HepG2 (cell line): ENCODE results near the gene CDC42EP1. TPM values are rescaled to one million over a fixed set of nuclear protein-coding genes. Genes with fewer than 3 reads are reported as not detected.
A peak's percentile ranks its signal among the peaks of the same experiment; 100 is the strongest.

Experiments
- ATAC-seq: fragments of 200-7000 bp; cut with Tn5 transposase; 3 replicates; pipeline ENCODE4 v1.9.1; 2020; ENCODE audit warnings: mild to moderate bottlenecking, moderate library complexity
- BruUV-seq: library from RNA; stranded (reverse); fragments of 400-500 nt; replicated peaks from 2 replicates; lab custom pipeline; 2021; lab: Mats Ljungman, UMichigan
- CTCF ChIA-PET: fragments of 300-600 bp; formaldehyde crosslinking; extraction: SDS; loops from one replicate; lab custom pipeline; 2021; ENCODE audit warnings: low total read pairs, inconsistent platforms, low intra/inter-chr PET ratio; lab: Yijun Ruan, JAX
- POLR2A ChIA-PET: fragments of 350-600 bp; sonication (Branson Sonifier 250); formaldehyde crosslinking; loops from one replicate; lab custom pipeline; 2020; ENCODE audit warnings: antibody characterized with exemption, inconsistent platforms; lab: Yijun Ruan, JAX
- DNase-seq: peaks from one replicate; pipeline ENCODE4 v3.0.0-alpha.2; 2015; ENCODE audit warnings: low spot score
- FAIRE-seq: peaks from 3 replicates; lab custom pipeline; 2011; peaks lifted over from hg19 to GRCh38; lab: Jason Lieb, UNC
- H2AFZ ChIP-seq: one replicate; pipeline ENCODE4 v1.6.1; 2011; ENCODE audit warnings: low read length, inconsistent platforms
- H3K27ac ChIP-seq: fragments of 300-600 bp; 3 replicates; pipeline ENCODE4 v1.8.0; 2011; ENCODE audit warnings: mixed run types, mild to moderate bottlenecking, mixed read lengths, low read length, inconsistent platforms; ENCODE audit not compliant: insufficient read depth; ENCODE audit errors: extremely low read length
- H3K27me3 ChIP-seq, 2 experiments: fragments of 200-600 bp in 1 of 2; 2 replicates in 1 of 2; 3 replicates in 1 of 2; pipeline versions ENCODE4 v1.6.0 to v1.8.0; 2011; ENCODE audit warnings: low read length in 2 of 2, mild to moderate bottlenecking in 2 of 2, moderate library complexity in 2 of 2, inconsistent platforms in 1 of 2; ENCODE audit not compliant: insufficient read depth in 2 of 2, control insufficient read depth in 1 of 2
- H3K36me3 ChIP-seq, 2 experiments: fragments of 200-600 bp in 1 of 2; replicated peaks in 1 of 2; 2 replicates in 1 of 2; 3 replicates in 1 of 2; pipeline versions ENCODE4 v1.5.1 to v1.8.0; 2011; ENCODE audit warnings: low read length in 2 of 2, inconsistent platforms in 1 of 2; ENCODE audit not compliant: insufficient read depth in 2 of 2, control insufficient read depth in 1 of 2
- H3K4me1 ChIP-seq: 2 replicates; pipeline ENCODE4 v1.5.1; 2012; ENCODE audit warnings: low read length, inconsistent platforms; ENCODE audit not compliant: insufficient read depth
- H3K4me2 ChIP-seq: 2 replicates; pipeline ENCODE4 v1.6.0; 2011; ENCODE audit warnings: low read depth, low read length, inconsistent platforms
- H3K4me3 ChIP-seq, 3 experiments: fragments of 200-600 bp in 1 of 3; sonication (generic), shearing (Covaris generic) in 1 of 3; replicated peaks in 1 of 3; 2 replicates each; pipeline ENCODE4 v1.5.1; 2011 to 2016; ENCODE audit warnings: low read length in 3 of 3, inconsistent platforms in 2 of 3, low read depth in 2 of 3, mild to moderate bottlenecking in 2 of 3, control low read depth in 1 of 3, mixed read lengths in 1 of 3; ENCODE audit not compliant: insufficient read depth in 1 of 3
- H3K79me2 ChIP-seq: one replicate; pipeline ENCODE4 v1.6.1; 2011; ENCODE audit warnings: low read length, inconsistent platforms; ENCODE audit not compliant: insufficient read depth
- H3K9ac ChIP-seq: 2 replicates; pipeline ENCODE4 v1.6.0; 2011; ENCODE audit warnings: mild to moderate bottlenecking, low read depth, low read length, inconsistent platforms; ENCODE audit not compliant: insufficient read depth
- H3K9me3 ChIP-seq: 2 replicates; pipeline ENCODE4 v1.5.1; 2012; ENCODE audit warnings: mild to moderate bottlenecking, low read length
- H4K20me1 ChIP-seq: 2 replicates; pipeline ENCODE4 v1.6.0; 2011; ENCODE audit warnings: inconsistent platforms, mild to moderate bottlenecking, low read length, moderate library complexity; ENCODE audit not compliant: insufficient read depth
- FIP1L1 ChIP-seq: fragments of 200-400 bp; formaldehyde crosslinking; IDR thresholded peaks from 2 replicates; pipeline ENCODE4 v1.6.1; 2018; ENCODE audit warnings: low read depth, mild to moderate bottlenecking, low read length, moderate library complexity, borderline replicate concordance; ENCODE audit not compliant: insufficient read depth
- HHEX ChIP-seq: IDR thresholded peaks from 2 replicates; pipeline ENCODE4 v1.6.1; 2016; ENCODE audit warnings: control low read depth
- KDM3A ChIP-seq: IDR thresholded peaks from 2 replicates; pipeline ENCODE4 v1.6.1; 2018; ENCODE audit warnings: low read depth, missing compliant biosample characterization
- SALL2 ChIP-seq: sonication (generic); formaldehyde crosslinking; IDR thresholded peaks from 2 replicates; pipeline ENCODE4 v1.8.1; 2023; ENCODE audit warnings: mild to moderate bottlenecking, missing genetic modification reagents, inconsistent platforms
- XRCC5 ChIP-seq: fragments of 200-400 bp; formaldehyde crosslinking; optimal IDR thresholded peaks from 2 replicates; pipeline ENCODE3; 2017; ENCODE audit warnings: mild to moderate bottlenecking, low read length
- ZEB1 ChIP-seq: IDR thresholded peaks from 2 replicates; pipeline ENCODE4 v1.6.1; 2012; ENCODE audit warnings: mild to moderate bottlenecking, low read depth, inconsistent platforms; ENCODE audit not compliant: insufficient replicate concordance
- ZMYM3 ChIP-seq: sonication (generic); formaldehyde crosslinking; IDR thresholded peaks from 2 replicates; pipeline ENCODE4 v1.5.1; 2020; ENCODE audit warnings: mild to moderate bottlenecking, missing genetic modification reagents
- ZNF713 ChIP-seq: sonication (generic); formaldehyde crosslinking; IDR thresholded peaks from 2 replicates; pipeline ENCODE4 v1.4.0; 2020; ENCODE audit warnings: mild to moderate bottlenecking, missing genetic modification reagents
- ZNF720 ChIP-seq: sonication (generic); formaldehyde crosslinking; IDR thresholded peaks from 2 replicates; pipeline ENCODE4 v1.4.0; 2020; ENCODE audit warnings: missing genetic modification reagents
- ZNF773 ChIP-seq: sonication (generic); formaldehyde crosslinking; IDR thresholded peaks from 2 replicates; pipeline ENCODE4 v1.4.0; 2020; ENCODE audit warnings: missing genetic modification reagents, borderline replicate concordance
- WGBS: methylation state at CpG from one replicate; pipeline ENCODE4 v1.1.6; 2017; ENCODE audit warnings: low lambda C conversion rate; 5-methylcytosine and 5-hydroxymethylcytosine counted together
- in situ Hi-C: cut with HindIII; loops from 2 replicates; pipeline ENCODE4 v1.10.0; 2017; ENCODE audit warnings: low pct_unique_long_range_greater_than_20kb; ENCODE audit not compliant: extremely low pct_ligation_motif_present
- intact Hi-C: fragments of 100-400 bp; cut with micrococcal nuclease; formaldehyde crosslinking; loops from one replicate; pipeline ENCODE4 v1.10.0; 2022; ENCODE audit not compliant: unreplicated experiment
- polyA plus RNA-seq, 8 experiments: library from polyadenylated mRNA; depleted of rRNA in 3 of 8; stranded (reverse) in 7 of 8; unstranded in 1 of 8; fragments of >200 nt; fragmentation: Illumina TruSeq in 4 of 8; extraction: Trizol in 4 of 8; gene quantifications; 2 replicates each; pipeline versions ENCODE4 v1.2.1 to v1.2.3, GENCODE V29; 2011 to 2016; ENCODE audit warnings: low read depth in 4 of 8, missing spikeins in 1 of 8, mixed read lengths in 1 of 8; ENCODE audit not compliant: insufficient read depth in 1 of 8
- total RNA-seq, 5 experiments: library from RNA; depleted of rRNA; stranded (reverse); fragments of >200 nt; fragmentation: Illumina TruSeq; extraction: Trizol; gene quantifications; 2 replicates each; pipeline ENCODE4 v1.2.3, GENCODE V29; 2016; ENCODE audit warnings: low read depth in 1 of 5
- TF ChIP-seq, protein P1 (sequence below): sonication (generic); formaldehyde crosslinking; IDR thresholded peaks from 2 replicates; pipeline ENCODE4 v1.5.0; 2020; ENCODE audit warnings: mild to moderate bottlenecking, missing genetic modification reagents, moderate library complexity
- TF ChIP-seq, protein P2 (sequence below): sonication (generic); formaldehyde crosslinking; IDR thresholded peaks from 2 replicates; pipeline ENCODE4 v1.4.0; 2020; ENCODE audit warnings: missing genetic modification reagents

The CDC42EP1 gene
- total and polyA plus RNA-seq, 2 of the 13 experiments (the other 11 are each of a cell fraction or from before 2014, with no cell fraction given) = 17.1 to 29.5 TPM

DNA sequence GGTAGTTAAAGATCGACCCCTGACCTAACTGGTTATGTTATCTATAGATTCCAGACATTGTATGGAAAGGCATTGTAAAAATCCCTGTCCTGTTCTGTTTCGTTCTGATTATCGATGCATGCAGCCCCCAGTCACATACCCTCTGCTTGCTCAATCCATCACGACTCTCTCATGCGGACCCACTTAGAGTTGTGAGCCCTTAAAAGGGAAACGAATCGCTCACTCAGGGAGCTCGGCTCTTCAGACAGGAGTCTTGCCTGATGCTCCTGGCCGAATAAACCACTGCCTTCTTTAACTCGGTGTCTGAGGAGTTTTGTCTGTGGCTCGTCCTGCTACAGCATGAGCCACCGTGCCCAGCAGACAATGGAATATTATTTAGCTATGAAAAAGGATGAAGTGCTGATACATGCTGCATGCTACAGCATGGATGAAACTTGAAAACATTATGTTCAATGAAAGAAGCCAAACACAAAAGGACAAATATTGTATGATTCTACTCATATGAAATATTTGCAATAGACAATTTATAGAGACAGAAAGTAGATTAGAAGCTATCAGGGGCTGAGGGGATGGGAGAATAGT, 31.6 kb downstream of the CDC42EP1 start (continued):
- TF ChIP-seq HHEX (CRISPR knock-in tag) = no peak
- TF ChIP-seq SALL2 (CRISPR knock-in tag) = no peak
- TF ChIP-seq, all 625 proteins: peak for 0

DNA sequence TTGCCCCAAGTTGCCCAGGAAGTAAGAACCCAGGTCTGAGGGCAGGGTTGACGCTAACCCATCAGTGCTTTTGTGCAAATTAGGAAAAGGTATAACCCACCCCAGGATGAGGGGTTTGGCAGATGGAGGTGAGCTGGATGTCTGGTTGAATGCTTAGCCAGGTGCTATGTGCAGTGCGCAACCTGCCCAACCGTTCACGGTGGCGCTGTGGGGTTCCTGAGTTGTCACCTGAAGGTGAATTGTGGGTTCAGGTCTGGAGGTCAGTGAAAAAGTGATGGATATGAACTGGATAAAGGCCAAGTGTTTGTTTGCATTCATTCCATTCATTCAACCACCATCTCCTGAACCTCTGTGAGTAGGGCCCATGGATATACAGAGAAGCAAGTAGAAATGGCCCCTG, 34.0 kb downstream of the CDC42EP1 start:
- ChIA-PET CTCF (no interaction called here), POLR2A (no interaction called here)
- WGBS = 26% methylated on average over 5 of the region's 5 CpGs
- no peak for DNase-seq
- no peak for FAIRE-seq
- H3K36me3 ChIP-seq = no peaks in the 10 kb centered on the region
- no peak overlapping the region for H3K4me3 ChIP-seq
- H3K27me3 ChIP-seq = peaks cover 0 to 7% of the 10 kb centered on the region in 2 experiments; a peak in 1 of 5 replicates
- H3K79me2 ChIP-seq = no peaks in the 10 kb centered on the region
- peaks cover 50% of the 10 kb centered on the region for H3K4me1 ChIP-seq
- TF ChIP-seq ZEB1 = peak; percentile 66
- no peak for TF ChIP-seq ZNF720 (CRISPR knock-in tag)
- peak; percentile 27 for TF ChIP-seq XRCC5
- peak; percentile 35; the same call in 1 of the 2 replicates for TF ChIP-seq ZMYM3 (CRISPR knock-in tag)
- TF ChIP-seq, protein P1, sequence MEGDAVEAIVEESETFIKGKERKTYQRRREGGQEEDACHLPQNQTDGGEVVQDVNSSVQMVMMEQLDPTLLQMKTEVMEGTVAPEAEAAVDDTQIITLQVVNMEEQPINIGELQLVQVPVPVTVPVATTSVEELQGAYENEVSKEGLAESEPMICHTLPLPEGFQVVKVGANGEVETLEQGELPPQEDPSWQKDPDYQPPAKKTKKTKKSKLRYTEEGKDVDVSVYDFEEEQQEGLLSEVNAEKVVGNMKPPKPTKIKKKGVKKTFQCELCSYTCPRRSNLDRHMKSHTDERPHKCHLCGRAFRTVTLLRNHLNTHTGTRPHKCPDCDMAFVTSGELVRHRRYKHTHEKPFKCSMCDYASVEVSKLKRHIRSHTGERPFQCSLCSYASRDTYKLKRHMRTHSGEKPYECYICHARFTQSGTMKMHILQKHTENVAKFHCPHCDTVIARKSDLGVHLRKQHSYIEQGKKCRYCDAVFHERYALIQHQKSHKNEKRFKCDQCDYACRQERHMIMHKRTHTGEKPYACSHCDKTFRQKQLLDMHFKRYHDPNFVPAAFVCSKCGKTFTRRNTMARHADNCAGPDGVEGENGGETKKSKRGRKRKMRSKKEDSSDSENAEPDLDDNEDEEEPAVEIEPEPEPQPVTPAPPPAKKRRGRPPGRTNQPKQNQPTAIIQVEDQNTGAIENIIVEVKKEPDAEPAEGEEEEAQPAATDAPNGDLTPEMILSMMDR (CRISPR knock-in tag) = peak; percentile 37
- no peak for TF ChIP-seq KDM3A (CRISPR knock-in tag)
- no peak for TF ChIP-seq ZNF713
- no peak for TF ChIP-seq FIP1L1
- TF ChIP-seq, protein P2, sequence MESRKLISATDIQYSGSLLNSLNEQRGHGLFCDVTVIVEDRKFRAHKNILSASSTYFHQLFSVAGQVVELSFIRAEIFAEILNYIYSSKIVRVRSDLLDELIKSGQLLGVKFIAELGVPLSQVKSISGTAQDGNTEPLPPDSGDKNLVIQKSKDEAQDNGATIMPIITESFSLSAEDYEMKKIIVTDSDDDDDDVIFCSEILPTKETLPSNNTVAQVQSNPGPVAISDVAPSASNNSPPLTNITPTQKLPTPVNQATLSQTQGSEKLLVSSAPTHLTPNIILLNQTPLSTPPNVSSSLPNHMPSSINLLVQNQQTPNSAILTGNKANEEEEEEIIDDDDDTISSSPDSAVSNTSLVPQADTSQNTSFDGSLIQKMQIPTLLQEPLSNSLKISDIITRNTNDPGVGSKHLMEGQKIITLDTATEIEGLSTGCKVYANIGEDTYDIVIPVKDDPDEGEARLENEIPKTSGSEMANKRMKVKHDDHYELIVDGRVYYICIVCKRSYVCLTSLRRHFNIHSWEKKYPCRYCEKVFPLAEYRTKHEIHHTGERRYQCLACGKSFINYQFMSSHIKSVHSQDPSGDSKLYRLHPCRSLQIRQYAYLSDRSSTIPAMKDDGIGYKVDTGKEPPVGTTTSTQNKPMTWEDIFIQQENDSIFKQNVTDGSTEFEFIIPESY (CRISPR knock-in tag) = 0 out of 2 replicates have a peak, but pooled peaks have one; percentile 30
- no peak for TF ChIP-seq ZNF773
- no peak for ATAC-seq
- no peaks in the 10 kb centered on the region for H3K9me3 ChIP-seq
- no peak overlapping the region for H2AFZ ChIP-seq
- in situ Hi-C loops = no loop called here
- H3K4me2 ChIP-seq = no peak overlapping the region
- H3K9ac ChIP-seq = no peak overlapping the region
- no peak overlapping the region for H3K27ac ChIP-seq
- H4K20me1 ChIP-seq = no peaks in the 10 kb centered on the region
- intact Hi-C loops = no loop called here
- BruUV-seq = no TSS peak
